ENCODE measurements around the gene SLC26A1. TPM values are rescaled to one million over a fixed set of nuclear protein-coding genes. Genes with fewer than 3 reads are reported as not detected.

SLC26A1 gene
- total RNA-seq, 4 donors from 2014 or later, result 0.16 TPM; not detected in 3

GRCh38 chr4:1022739-1023066 lies 29.5 kb upstream of the SLC26A1 start:
- peaks cover 0 to 9% of the 10 kb centered on the region in 2 donors for H3K36me3 ChIP-seq
- no peak overlapping the region for H3K27ac ChIP-seq
- no peaks in the 10 kb centered on the region for H3K4me1 ChIP-seq
- H3K27me3 ChIP-seq, result no peaks in the 10 kb centered on the region
- intact Hi-C loops (cut with DNase I; ENCODE audit: low total_unique reads), result no loop called here
- no peak overlapping the region for H3K4me3 ChIP-seq
- DNase-seq (no peak), ATAC-seq (no peak)
- in situ Hi-C loops (cut with MboI; ENCODE audit: low sequenced_read_pairs in 4 of 4), result no loop called here
- TF ChIP-seq POLR2A (IDR thresholded peaks at IDR 0.05) (no peak), CTCF (IDR thresholded peaks at IDR 0.05 in 4 of 5, conservative IDR thresholded peaks at IDR 0.05 in 1 of 5) (no peak)
- H3K9me3 ChIP-seq, result no peaks in the 10 kb centered on the region

GRCh38 chr4:1022051-1022738 lies 29.0 kb upstream of the SLC26A1 start:
- Histone ChIP-seq H3K27me3 (no peaks in the 10 kb centered on the region), H3K9me3 (no peaks in the 10 kb centered on the region), H3K27ac (no peak overlapping the region), H3K36me3 (peaks cover 0 to 9% of the 10 kb centered on the region in 2 donors), H3K4me3 (no peak overlapping the region), H3K4me1 (no peaks in the 10 kb centered on the region)
- intact Hi-C loops (cut with DNase I; ENCODE audit: low total_unique reads) (no loop called here), in situ Hi-C loops (cut with MboI; ENCODE audit: low sequenced_read_pairs in 4 of 4) (no loop called here)
- ATAC-seq (no peak), DNase-seq (no peak)
- no peak for TF ChIP-seq CTCF (IDR thresholded peaks at IDR 0.05 in 4 of 5, conservative IDR thresholded peaks at IDR 0.05 in 1 of 5)
- TF ChIP-seq POLR2A (IDR thresholded peaks at IDR 0.05), result no peak

- no peak overlapping the region for H3K27ac ChIP-seq
- H3K27me3 ChIP-seq, result no peaks in the 10 kb centered on the region
- intact Hi-C loops (cut with DNase I; ENCODE audit: low total_unique reads) (no loop called here), in situ Hi-C loops (cut with MboI; ENCODE audit: low sequenced_read_pairs in 4 of 4) (no loop called here)
- ATAC-seq, result no peak
- no peaks in the 10 kb centered on the region for H3K9me3 ChIP-seq
- no peak for TF ChIP-seq CTCF (IDR thresholded peaks at IDR 0.05 in 4 of 5, conservative IDR thresholded peaks at IDR 0.05 in 1 of 5)
- TF ChIP-seq POLR2A (IDR thresholded peaks at IDR 0.05), result no peak
- no peaks in the 10 kb centered on the region for H3K4me1 ChIP-seq
- peaks cover 0 to 9% of the 10 kb centered on the region in 2 donors for H3K36me3 ChIP-seq
- no peak overlapping the region for H3K4me3 ChIP-seq
- no peak for DNase-seq
These were observed 28.3 kb upstream of the SLC26A1 start for GRCh38 chr4:1021386-1022050.

- no peaks in the 10 kb centered on the region for H3K9me3 ChIP-seq
- H3K4me1 ChIP-seq, result no peaks in the 10 kb centered on the region
- ATAC-seq, result no peak
- no peak overlapping the region for H3K27ac ChIP-seq
- in situ Hi-C loops (cut with MboI; ENCODE audit: low sequenced_read_pairs in 4 of 4) (no loop called here), intact Hi-C loops (cut with DNase I; ENCODE audit: low total_unique reads) (loop anchor here (10.0 kb wide), 1 partner anchor 985 kb away; the partner anchor contains the start of gene NELFA)
- no peak overlapping the region for H3K4me3 ChIP-seq
- H3K27me3 ChIP-seq, result no peaks in the 10 kb centered on the region
- TF ChIP-seq CTCF (IDR thresholded peaks at IDR 0.05 in 4 of 5, conservative IDR thresholded peaks at IDR 0.05 in 1 of 5), result no peak
- no peak for TF ChIP-seq POLR2A (IDR thresholded peaks at IDR 0.05)
- no peak for DNase-seq
- no peaks in the 10 kb centered on the region for H3K36me3 ChIP-seq
These were observed 26.7 kb upstream of the SLC26A1 start for GRCh38 chr4:1019729-1020470.

All from gastrocnemius medialis (tissue), 4 donors.